ENCODE measurements around the gene SMG6. TPM values are rescaled to one million over a fixed set of nuclear protein-coding genes. Genes with fewer than 3 reads are reported as not detected.

SMG6 gene
- total and polyA plus RNA-seq, 8 donors: 17.0 to 102 (median 24.4) TPM

GRCh38 chr17:2057760-2058585 lies 245.6 kb downstream of the SMG6 start:
- Histone ChIP-seq H3K27ac (peak overlapping the region; percentile 73 to 94 (median 90)), H3K4me3 (peak overlapping the region; percentile 57 to 69 (median 64)), H3K27me3 (peaks cover 0 to 78% (median 55%) of the 10 kb centered on the region in 3 donors), H3K4me1 (peaks cover 76 to 98% (median 88%) of the 10 kb centered on the region in 4 donors), H3K36me3 (peaks cover 1 to 33% (median 23%) of the 10 kb centered on the region in 4 donors), H3K9me3 (no peaks in the 10 kb centered on the region)
- intact Hi-C loops (cut with DNase I; ENCODE audit: low total_unique reads): loop anchor here (5.0 kb wide), 1 partner anchor 184 kb away; no protein-coding TSS in a partner anchor
- DNase-seq: peak in 1 of 2 donors; percentile 67
- 19 to 50% (median 23%) methylated on average over 44 to 98 of the region's 98 CpGs for WGBS, 5 donors
- no peak for TF ChIP-seq POLR2A (IDR thresholded peaks at IDR 0.05)
- TF ChIP-seq POLR2AphosphoS5 (IDR thresholded peaks at IDR 0.05): no peak
- no peak for TF ChIP-seq EP300 (IDR thresholded peaks at IDR 0.05)
- TF ChIP-seq, protein P1, sequence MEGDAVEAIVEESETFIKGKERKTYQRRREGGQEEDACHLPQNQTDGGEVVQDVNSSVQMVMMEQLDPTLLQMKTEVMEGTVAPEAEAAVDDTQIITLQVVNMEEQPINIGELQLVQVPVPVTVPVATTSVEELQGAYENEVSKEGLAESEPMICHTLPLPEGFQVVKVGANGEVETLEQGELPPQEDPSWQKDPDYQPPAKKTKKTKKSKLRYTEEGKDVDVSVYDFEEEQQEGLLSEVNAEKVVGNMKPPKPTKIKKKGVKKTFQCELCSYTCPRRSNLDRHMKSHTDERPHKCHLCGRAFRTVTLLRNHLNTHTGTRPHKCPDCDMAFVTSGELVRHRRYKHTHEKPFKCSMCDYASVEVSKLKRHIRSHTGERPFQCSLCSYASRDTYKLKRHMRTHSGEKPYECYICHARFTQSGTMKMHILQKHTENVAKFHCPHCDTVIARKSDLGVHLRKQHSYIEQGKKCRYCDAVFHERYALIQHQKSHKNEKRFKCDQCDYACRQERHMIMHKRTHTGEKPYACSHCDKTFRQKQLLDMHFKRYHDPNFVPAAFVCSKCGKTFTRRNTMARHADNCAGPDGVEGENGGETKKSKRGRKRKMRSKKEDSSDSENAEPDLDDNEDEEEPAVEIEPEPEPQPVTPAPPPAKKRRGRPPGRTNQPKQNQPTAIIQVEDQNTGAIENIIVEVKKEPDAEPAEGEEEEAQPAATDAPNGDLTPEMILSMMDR (IDR thresholded peaks at IDR 0.05): no peak

DNA sequence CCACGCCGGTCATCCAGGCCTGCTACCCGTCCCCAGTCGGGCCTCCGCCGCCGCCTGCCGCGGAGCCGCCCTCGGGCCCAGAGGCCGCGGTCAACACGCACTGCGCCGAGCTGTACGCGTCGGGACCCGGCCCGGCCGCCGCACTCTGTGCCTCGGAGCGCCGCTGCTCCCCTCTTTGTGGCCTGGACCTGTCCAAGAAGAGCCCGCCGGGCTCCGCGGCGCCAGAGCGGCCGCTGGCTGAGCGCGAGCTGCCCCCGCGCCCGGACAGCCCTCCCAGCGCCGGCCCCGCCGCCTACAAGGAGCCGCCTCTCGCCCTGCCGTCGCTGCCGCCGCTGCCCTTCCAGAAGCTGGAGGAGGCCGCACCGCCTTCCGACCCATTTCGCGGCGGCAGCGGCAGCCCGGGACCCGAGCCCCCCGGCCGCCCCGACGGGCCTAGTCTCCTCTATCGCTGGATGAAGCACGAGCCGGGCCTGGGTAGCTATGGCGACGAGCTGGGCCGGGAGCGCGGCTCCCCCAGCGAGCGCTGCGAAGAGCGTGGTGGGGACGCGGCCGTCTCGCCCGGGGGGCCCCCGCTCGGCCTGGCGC lies 246.3 kb downstream of the SMG6 start:
- TF ChIP-seq POLR2AphosphoS5 (IDR thresholded peaks at IDR 0.05) (no peak), POLR2A (IDR thresholded peaks at IDR 0.05) (no peak), EP300 (IDR thresholded peaks at IDR 0.05) (no peak)
- TF ChIP-seq, protein P1 (IDR thresholded peaks at IDR 0.05): no peak
- Histone ChIP-seq H3K27ac (peak overlapping the region; percentile 73 to 94 (median 90)), H3K4me3 (peak overlapping the region; percentile 57 to 69 (median 64)), H3K36me3 (peaks cover 0 to 26% (median 18%) of the 10 kb centered on the region in 4 donors), H3K27me3 (peaks cover 0 to 79% (median 55%) of the 10 kb centered on the region in 3 donors), H3K4me1 (peaks cover 74 to 92% (median 83%) of the 10 kb centered on the region in 4 donors), H3K9me3 (no peaks in the 10 kb centered on the region)
- WGBS, 5 donors: 10 to 27% (median 10%) methylated on average over 2 to 81 of the region's 81 CpGs
- peak in 1 of 2 donors; percentile 50 for DNase-seq
- intact Hi-C loops (cut with DNase I; ENCODE audit: low total_unique reads): loop anchor here (5.0 kb wide), 1 partner anchor 185 kb away; no protein-coding TSS in a partner anchor

DNA sequence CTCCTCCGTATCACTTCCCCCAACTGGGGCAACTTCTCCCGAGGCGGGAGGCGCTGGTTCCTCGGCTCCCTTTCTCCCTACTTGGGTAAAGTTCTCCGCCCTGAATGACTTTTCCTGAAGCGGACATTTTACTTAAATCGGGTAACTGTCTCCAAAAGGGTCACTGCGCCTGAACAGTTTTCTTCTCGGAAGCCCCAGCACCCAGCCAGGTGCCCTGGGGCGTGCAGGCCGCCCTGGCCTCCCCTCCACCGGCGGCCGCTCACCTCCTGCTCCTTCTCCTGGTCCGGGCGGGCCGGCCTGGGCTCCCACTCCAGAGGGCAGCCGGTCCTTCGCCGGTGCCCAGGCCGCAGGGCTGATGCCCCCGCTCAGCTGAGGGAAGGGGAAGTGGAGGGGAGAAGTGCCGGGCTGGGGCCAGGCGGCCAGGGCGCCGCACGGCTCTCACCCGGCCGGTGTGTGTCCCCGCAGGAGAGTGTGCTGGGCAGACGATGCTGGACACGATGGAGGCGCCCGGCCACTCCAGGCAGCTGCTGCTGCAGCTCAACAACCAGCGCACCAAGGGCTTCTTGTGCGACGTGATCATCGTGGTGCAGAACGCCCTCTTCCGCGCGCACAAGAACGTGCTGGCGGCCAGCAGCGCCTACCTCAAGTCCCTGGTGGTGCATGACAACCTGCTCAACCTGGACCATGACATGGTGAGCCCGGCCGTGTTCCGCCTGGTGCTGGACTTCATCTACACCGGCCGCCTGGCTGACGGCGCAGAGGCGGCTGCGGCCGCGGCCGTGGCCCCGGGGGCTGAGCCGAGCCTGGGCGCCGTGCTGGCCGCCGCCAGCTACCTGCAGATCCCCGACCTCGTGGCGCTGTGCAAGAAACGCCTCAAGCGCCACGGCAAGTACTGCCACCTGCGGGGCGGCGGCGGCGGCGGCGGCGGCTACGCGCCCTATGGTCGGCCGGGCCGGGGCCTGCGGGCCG lies 247.1 kb downstream of the SMG6 start:
- peaks cover 74 to 91% (median 80%) of the 10 kb centered on the region in 4 donors for H3K4me1 ChIP-seq
- TF ChIP-seq POLR2AphosphoS5 (IDR thresholded peaks at IDR 0.05): no peak
- TF ChIP-seq POLR2A (IDR thresholded peaks at IDR 0.05): no peak
- TF ChIP-seq EP300 (IDR thresholded peaks at IDR 0.05): no peak
- TF ChIP-seq, protein P1 (IDR thresholded peaks at IDR 0.05): peak in 1 of 7 experiments; percentile 27
- intact Hi-C loops (cut with DNase I; ENCODE audit: low total_unique reads): loop anchor here (5.0 kb wide), 1 partner anchor 186 kb away; no protein-coding TSS in a partner anchor
- peaks cover 0 to 87% (median 57%) of the 10 kb centered on the region in 3 donors for H3K27me3 ChIP-seq
- H3K9me3 ChIP-seq: no peaks in the 10 kb centered on the region
- 12 to 29% (median 18%) methylated on average over 32 to 85 of the region's 85 CpGs for WGBS, 5 donors
- DNase-seq: peak in 1 of 2 donors; percentile 75
- H3K4me3 ChIP-seq: peak overlapping the region; percentile 57 to 69 (median 64)
- H3K36me3 ChIP-seq: peaks cover 0 to 18% (median 13%) of the 10 kb centered on the region in 4 donors
- peak overlapping the region; percentile 84 to 94 (median 90) for H3K27ac ChIP-seq
